CD4-positive, alpha-beta T cell treated with Interleukin-4 for 1 hour (primary cell): ENCODE measurements around the gene C1orf159.
A peak's percentile ranks its signal among the peaks of the same experiment; 100 is the strongest.

ENCODE experiments used
- DNase-seq, 2 donors: peaks; one replicate each; pipeline ENCODE4 v3.0.0-alpha.2; 2020 to 2022

Gene C1orf159

DNA sequence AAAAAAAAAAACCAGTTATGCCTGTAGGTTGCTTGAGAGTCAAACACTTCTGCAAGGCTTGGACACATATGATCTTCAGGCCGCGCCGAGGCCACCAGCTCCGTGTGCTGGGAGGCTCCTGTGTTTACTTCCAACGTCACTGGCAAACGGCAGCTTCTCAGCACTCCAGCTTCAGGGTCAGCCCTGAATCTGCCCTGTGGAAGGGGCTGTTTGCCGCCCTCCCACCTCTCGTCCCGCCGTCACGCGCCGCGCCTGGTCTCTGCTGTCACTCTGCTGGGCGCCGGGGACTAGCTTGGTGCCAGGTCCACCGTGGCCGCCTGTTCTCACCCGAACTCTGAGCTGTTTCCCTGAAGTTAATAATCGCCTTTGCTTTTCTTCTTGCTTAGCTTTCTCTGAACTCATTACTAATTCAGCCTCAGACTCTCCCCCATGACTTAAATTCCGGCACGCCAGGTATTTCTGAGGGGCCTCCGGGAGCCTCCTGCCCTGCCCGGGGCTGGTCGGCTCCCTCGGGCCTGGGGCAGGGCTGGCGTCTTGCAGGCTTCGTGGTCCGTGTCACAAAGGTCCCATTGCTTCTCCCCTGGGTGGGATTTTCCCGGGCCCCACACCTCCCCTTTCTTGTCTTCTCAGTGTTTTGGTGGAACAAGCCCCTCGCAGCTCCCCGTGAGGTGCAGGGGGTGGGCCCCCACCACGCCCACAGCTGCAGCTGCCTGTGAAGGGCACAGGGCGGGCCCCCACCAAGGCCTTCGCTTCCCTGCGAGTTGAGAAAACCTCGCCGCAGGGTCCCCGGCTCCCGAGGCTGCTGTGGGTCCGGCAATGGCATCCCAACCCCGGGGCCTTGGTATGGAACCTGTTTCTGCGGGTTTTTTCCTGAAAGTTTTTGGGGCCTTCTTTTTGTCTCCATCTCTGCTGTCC is 14.6 kb upstream of the C1orf159 start:
- no peak for DNase-seq

DNA sequence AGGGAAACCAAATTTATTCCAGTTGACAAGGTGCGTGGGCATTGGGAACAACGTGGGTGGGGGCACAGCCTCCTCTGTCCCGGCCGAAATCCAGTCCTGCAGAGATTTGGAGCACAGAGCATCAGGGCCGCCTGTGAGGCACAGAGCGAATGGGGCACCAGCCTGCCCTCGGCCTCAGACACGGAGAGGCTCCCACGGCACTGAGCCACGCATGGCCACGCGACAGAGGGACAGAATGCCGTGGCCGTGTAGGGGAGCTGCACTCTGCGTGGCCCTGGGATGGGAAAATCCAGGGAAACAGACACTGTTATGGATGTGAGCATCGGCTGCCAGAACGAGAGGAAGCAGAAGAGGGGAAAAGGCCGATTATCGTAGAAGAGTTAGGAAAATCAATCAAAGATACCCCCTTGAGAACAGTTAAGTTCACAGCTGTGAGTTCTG is 13.5 kb upstream of the C1orf159 start:
- no peak for DNase-seq

DNA sequence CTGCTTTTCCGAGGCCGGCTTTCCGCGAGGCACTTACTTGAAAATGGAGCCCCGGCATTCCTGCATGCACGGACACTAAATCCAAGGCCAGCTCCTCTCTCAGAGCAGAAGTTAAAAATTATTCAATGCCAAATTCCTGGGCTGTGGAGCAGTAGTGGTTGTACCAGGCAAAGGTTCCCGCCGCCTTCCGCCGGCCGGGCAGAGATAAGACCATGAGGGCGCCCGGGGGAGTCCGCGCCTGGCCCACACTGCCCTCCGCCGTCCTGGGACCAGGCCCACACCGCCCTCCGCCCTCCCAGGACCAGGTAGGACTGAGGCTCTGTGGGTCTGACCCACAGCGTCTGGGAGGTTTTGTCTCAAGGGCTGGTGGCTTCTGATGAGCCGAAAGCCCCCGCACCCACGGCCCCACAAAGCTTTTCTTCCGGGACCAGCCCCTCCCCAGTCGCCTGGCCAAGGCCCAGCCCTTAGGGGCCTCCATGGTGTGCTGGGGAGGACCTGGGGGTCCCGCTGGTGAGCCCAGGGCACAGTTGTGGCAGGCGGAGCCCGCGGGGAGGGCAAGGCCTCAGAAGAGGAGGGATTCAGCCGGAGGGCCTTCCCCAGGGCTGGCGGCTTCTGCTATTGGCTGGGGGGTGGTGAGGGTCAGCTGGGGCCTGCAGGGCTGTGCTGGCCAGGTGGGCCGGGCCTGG is 12.7 kb upstream of the C1orf159 start:
- no peak for DNase-seq

DNA sequence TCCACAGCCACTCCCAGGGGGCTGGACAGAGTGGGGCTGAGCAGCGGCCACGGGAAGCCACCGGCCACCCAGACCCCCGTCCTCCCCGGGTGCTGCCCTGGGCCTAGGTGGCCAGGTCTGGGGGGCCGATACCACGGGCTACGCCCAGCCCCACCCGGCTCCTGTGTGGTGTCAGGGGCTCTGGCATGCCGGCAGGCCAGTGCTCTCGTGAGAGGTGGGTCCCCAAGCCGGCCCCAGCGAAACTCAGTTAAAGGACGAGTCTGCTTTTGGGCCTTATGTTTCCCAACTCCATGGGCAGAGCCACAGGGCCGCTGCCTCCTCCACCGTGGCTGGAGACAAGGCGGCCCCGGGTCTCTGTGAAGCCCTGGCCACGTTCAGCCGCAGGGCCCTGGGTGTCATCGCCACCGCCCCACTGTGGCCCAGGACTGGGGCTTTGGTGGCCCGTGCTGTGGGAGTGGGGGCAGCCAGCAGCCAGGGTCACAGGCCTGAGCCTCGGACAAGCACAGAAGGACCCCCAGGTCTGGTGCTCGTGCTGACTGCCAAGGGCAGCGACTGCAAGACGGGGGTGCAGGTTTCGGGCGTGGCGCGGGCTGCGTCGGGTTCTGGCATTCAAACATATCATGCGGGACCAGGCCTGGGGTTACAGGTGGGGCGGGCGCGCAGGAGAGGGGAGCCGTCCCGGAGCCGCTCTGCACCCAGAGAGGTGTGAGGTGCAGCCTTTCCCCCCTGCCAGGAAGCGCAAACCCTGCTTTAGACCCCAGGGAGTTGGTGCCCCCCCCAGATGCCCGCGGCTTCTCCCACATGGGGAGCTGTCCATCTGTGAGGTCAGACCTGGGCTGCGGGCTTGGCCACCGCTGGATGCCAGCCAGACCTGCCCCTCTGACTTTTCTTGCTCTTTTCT is 11.9 kb upstream of the C1orf159 start:
- no peak for DNase-seq

DNA sequence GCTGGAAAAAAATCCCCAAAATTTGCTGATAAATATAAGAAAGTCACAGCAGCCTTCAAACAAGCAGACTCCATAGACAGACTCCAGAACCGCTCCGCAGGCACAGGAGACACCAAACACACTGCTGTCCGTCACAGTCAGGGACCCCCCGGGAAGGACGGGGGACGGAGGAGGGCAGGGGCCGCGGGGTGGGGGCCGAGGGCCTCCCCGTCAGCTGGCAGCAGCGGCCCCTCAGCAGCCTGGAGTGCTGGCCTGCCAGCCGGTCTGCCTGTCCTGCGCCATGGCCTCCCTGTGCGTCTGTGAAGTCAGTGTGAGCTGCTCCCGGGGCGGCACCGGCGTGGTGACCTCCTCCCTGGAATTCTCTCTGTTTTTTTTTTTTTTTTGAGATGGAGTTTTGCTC is 10.1 kb upstream of the C1orf159 start:
- no peak for DNase-seq

DNA sequence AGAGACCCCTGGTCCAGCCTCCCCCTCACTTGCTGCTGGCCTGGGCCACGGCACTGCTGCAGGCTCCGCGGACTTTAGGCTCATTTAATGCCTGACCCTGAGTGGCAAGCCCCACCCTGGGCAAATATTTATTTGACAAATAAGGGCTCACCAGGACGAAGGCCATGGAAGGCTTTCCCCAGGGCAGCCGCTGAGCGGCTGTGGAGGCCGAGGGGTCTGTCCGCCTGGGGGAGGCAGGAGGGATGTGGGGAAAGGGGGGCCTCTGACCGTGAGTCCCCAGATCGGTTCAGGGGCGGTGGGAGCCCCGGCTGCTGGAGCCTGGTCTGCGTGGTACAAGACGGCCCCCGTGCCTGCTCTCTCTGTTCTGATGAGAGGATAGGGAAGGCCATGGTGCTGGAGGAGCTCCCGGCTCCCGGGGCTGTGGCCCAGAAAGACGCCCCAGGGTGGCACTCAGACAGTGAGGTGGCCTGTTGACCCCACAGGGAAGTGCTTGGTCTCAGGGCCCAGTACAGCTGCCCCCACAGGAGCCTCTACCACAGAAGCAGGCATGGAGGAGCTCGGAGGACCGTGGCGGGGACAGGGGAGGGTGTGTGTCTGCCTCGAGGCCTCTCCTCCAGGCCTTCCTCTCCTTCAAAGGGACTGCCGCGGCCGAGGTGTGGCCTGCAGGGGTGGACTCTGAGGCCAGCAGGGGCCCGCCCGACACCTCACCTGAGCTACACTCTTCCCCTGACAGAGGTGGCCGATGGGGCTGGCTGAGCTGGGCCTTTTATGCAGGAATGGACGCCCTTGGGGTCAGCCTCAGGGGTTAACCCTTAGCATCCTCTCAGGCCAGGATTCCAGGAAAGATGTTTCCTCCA is 9.1 kb upstream of the C1orf159 start:
- no peak for DNase-seq

DNA sequence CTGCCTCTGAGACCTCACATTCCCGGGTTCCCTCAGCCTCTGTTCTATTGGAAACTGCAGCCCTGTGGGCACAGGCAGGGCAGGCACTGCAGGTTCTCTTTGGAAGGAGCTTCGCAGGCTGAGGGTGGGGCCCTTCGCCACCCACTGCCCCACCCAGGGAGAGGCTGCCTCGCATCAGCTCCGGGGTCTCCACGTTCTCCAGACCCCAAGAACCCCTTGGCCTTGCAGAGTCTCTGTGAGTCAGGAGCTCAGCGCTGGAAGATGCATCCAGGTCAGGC is 8.6 kb upstream of the C1orf159 start:
- DNase-seq: no peak

DNA sequence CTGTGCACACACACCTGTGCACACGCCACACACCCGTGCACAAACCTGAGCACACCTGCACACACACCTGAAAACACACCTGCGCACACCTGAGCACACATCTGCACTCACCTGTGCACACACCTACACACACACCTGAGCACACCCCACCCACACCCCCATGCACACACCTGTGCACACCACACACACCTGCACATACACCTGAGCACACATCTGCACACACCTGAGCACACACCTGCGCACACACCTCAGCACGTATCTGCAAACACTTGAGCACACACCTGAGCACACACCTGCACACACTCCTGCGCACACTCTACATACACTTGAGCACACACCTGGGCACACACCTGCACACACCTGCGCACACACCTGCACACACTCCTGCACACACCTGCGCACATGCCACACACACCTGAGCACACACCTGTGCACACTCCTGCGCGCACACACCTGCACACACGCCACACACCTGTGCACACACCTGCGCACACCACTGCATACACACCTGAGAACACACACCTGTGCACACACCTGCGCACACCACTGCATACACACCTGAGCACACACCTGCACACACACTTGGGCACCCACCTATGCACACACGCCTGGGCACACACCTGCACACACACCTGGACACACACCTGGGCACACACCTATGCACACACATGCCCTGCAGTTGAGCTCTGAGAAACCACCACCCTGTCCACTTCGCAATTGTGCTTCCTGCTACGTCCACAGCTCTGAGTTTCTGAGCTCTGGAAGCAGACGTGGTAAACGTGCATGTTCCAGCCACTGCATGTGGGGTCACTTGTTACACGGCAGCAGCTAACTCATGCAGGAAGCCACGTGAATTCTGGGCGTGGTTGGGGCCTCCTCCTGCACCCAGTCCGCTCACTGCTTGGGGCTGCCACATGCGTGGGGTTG is 8.0 kb upstream of the C1orf159 start:
- DNase-seq: no peak

DNA sequence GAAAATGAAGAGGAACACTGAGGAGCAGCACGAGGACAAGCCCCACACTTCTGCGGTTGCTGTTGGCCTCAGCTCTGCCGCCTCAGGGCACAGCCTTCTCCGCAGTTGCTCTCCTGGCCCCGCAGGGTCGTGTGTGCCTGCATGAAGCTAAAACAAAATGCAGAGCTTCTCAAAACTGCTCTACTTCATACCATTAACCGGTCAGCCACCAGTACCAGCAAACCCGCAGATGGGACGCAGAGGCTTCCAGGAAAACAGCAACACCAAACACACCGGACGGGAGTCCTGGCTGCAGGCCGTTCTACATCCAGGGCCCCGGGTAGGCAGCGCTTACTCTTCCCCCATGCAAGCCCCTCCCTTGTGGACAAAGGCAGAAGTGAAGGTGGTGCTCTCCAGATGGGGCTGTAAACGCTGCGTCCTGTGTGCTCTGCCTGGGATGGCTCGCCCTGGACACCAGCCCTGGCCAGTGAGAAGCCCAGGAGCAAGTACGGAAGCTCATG is 7.1 kb upstream of the C1orf159 start:
- DNase-seq: no peak

DNA sequence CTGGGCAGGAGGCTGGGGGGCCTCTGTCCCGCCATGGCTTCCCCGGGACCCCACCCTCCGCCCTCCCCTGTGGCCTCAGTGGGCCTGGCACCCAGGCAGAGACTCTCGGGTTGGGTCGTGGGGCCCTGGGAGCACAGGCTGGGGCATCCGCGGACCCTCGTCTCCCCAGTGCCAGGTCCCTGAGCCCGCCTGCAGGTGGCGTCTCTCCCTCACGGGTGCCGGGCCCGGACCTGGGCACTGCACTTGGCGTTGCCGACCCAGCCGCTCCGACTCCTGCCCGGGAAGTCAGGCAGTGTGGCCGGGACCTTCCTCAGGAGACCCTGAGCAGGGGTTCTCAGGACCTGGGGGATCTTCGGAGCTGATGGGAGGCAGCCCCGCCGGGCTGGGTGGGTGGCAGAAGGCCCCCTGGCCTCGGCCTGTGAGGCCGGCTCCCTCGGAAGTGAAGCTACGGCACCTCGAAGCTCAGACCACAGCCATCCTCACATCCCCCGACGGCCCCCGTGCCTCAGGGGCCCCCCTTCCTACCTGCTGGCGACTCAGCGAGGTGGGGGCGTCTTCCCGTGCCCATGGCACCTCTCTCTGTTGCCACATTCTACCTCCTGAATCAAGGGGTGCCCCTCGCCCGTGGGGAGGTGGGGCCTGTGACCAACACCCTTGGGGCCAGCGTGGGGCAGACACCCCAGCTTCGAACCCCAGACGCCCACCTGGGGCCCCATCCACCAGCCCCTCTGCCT is 6.4 kb upstream of the C1orf159 start:
- DNase-seq: peak; percentile 80 to 83

DNA sequence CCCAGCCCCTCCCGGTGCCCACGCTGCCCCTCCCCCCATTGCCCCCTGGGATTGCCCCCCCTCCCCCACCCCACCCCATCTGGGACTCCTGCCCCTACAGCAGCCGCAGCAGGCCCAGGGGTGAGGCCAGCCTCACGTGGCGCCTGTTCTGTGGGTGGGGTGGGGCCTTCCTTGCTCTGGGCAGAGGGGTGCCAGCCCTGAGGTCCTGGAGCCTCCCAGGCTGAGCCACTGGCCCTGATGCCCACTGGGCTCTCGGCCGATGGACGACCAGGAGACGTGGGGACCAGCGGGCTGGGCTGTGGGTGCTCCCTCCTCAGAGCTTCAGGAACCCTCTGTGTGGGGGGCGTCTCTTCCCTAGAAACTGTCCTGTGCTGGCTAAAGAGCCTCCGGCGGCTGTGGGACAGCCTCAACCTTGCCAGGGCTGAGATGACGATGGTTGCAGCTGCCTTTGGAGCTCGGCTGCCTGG is 5.8 kb upstream of the C1orf159 start:
- DNase-seq: no peak

DNA sequence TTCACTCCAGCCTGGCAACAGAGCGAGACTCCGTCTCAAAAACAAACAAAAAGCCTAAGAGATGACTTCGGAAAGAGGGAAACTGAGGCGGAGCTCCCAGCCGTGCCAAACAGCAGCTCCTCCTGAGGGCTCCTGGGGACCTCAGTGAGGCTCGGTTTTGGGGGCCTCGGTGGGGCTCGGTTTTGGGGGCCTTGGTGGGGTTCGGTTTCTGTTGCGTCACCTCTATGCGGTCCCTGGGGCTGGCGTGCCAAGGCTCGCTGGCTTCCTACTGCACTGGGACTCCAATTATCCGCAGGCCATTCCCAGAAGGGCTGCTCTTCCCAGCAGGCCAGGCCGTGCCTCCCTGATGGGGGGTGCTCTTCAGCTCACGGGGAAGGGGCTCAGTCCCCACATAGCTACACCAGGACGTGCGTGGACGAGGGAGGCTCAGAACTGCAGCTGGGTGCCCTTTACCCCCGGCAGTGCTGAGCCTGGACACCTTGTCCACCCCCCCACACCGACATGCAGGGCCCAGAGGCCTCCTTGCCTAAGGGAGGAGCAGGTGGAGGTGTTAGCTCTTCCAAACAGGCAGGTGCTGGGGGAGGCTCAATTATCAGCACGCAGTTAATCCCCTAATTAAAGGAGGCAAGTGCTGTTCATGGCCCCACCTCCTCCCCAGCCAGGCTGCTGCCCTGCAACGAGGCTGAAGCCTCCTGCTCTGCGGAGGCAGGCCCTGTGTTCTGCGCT is 5.1 kb upstream of the C1orf159 start:
- DNase-seq: no peak

DNA sequence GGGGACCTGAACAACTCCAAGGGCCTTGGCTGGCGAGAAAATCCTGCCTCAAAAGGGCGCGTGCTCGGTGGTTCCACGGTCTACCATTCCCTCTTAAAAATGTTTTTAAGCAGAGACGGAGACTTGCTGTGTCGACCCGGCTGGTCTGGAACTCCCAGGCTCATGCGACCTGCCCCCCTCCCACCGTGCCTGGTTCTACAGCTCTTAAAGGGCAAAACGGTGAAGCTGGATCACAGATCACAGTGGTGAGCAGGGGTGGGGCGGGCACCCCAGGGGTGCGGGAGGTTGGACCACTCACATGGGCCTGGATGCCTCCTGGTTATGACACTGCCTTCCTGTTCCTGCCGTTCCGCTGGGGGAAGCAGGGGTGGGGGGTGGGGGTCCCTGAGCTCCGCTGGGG is 4.2 kb upstream of the C1orf159 start:
- DNase-seq: no peak

DNA sequence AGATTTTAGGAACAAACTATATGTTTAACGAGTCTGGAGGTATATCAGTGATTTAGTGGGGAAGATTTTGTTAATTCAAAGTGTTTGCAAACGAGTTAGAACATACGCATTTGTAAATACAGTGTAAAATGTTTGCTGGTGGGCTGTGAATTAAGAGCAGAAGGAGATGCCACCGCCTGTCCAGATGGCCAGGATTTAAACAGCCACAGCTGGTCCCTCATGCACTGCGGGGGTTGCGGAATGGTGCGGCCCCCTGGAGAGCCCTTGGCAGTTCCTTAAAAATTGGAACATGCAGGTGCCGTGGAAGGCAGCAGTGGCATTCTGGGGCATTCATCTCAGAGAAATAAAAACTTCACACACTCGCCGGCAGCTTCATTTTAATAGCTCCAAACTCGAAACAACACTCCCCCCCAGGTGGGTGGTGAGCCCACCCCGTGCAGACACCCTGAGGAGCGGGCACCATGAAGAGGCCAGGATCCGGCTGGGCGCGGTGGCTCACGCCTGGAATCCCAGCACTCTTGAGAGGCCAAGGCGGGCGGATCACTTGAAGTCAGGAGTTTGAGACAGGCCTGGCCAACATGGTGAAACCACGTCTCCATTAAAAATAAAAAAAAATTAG is 3.5 kb upstream of the C1orf159 start:
- no peak for DNase-seq

DNA sequence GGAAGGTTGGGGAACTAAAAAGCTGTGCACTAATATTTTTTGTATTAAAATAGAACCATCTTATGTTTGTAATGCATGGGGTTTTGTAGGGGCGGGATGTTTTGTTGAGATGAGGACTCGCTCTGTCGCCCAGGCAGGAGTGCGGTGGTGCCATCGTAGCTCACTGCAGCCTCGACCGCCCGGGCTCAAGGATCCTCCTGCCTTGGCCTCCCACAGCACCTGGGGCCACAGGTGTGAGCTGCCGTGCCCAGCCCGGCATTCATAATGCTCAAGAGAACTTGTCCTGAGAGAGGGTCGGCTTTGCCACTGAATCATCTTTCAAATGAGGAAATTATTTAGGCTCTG is 3.0 kb upstream of the C1orf159 start:
- DNase-seq: no peak

DNA sequence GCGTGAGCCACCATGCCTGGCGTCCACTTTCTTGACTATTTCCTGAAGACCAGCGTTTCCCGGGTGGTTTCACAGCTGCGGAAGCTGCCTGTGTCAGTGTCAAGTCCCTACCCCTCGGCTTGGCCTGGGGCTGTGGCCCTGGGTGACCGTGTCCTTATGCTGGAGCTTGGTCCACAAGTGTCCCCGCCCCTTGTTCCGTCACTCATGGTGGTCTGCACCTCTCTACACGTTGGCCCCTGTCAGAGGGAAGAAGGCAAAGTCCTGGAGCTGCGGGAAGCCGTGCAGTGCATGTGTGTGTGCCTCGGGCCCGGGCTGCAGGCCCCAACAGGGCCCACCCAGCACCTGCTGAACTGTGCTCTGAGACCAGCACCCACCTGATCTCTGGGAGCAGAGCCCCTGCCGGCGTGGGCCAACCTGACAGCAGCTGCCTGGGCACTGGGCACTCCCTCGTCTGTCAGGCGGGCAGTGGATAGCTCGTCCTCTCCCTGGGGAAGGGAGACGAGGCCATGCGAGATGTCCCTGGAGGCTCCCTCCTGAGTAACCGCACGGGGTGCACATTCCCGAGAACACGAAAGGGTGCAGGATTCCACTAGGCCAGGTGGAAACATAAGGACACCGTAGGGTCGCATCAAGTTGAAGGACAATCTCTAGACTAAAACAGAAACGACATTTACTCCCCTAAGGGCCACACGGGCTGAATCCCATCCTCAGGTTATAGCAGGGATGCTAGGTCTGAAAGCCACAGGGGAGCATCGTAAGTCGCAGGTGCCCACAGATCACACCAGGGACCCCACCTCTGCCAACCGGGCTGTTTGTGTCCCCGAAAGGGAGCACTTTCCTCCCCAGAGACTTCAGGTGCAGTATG is 2.4 kb upstream of the C1orf159 start:
- DNase-seq: no peak

DNA sequence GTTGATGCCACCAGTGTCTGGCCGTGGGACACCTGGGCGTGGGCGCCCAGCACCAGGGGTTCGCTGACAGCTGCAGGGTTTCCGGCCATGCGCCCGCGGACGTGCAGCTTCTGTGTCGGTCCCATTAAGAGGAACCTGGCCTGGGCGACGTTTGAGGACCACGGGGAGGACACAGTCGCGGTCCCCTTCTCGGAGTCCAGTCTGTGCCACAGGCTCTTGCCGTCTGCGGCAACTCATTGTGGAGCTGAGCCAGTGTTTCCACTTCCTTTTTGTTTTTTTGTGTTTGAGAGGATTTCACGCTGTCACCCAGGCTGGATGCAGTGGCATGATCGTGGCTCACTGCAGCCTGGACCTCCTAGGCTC is 1.6 kb upstream of the C1orf159 start:
- no peak for DNase-seq
